Spleen (tissue), 7 donors: Measurements from ENCODE around the gene CCDC87.

Experiments
- POLR2A ChIP-seq, 3 donors: fragments of 450-650 bp; IDR thresholded peaks; one replicate each; pipeline ENCODE4 v1.5.1; 2017; ENCODE audit warnings: antibody characterized with exemption in 3 of 3, mild to moderate bottlenecking in 1 of 3
- TF ChIP-seq, protein P1 (sequence below), 11 experiments: fragments of 200-600 bp in 7 of 11; fragments of 450-650 bp in 4 of 11; sonication (generic) in 4 of 11; IDR thresholded peaks in 8 of 11; conservative IDR thresholded peaks in 3 of 11; 1 replicate in 7 of 11; 2 replicates in 4 of 11; pipeline versions ENCODE4 v1.4.0 to v1.8.0; 2016 to 2021; ENCODE audit warnings: antibody characterized with exemption in 11 of 11, inconsistent platforms in 4 of 11, mild to moderate bottlenecking in 1 of 11
- donor health status: DM: no; HTN: no; CAD: no; lungs with moderate emphysema.
- donor health status: DM: no; HTN: no; CAD: no.
- donor health status: DM: no; HTN: no; CAD: no.

DNA sequence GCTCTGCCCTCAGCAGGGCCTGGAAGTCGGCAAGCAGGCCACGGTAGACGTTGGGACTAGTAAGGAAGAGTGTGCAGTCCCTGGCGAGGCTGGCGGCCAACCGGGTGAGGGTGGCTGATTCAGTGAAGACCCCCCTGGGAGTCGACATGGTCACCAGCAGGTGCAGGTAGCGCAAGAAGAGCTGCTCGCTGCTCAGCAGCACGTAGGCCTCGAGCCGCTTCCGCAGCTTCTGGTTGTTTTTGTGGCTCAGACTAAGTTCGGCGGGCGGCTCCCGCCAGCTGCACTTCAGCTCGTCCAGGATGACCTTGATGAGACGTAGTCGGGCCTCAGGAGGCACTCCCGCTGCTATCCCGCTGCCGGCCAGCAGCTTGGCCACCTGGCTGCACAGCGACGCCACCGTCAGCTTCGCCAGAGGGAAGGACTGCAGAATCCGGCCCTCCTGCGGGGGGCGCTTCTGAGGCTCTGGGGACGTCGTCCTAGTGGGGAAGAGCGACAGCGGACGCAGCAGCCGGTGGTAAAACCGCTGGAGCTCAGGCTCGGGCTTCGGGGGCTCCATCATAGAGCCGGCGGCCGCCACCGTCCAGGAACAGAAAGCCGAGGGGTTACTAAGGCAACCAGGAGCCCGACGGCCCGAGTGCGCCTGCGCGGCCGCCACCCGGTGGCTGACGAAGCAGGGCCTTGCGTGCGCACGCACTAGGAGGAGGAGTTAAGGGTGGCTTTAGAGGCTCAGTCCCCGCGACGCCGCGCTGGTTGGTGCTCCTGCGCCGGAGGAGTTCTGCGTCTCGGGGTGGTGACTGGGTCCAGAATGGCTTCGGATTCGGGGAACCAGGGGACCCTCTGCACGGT lies at the start of gene CCDC87, which contains the start of gene CCS:
- TF ChIP-seq POLR2A (IDR thresholded peaks at IDR 0.05), result peak in 2 of 3 donors; percentile 72 to 92
- TF ChIP-seq, protein P1, sequence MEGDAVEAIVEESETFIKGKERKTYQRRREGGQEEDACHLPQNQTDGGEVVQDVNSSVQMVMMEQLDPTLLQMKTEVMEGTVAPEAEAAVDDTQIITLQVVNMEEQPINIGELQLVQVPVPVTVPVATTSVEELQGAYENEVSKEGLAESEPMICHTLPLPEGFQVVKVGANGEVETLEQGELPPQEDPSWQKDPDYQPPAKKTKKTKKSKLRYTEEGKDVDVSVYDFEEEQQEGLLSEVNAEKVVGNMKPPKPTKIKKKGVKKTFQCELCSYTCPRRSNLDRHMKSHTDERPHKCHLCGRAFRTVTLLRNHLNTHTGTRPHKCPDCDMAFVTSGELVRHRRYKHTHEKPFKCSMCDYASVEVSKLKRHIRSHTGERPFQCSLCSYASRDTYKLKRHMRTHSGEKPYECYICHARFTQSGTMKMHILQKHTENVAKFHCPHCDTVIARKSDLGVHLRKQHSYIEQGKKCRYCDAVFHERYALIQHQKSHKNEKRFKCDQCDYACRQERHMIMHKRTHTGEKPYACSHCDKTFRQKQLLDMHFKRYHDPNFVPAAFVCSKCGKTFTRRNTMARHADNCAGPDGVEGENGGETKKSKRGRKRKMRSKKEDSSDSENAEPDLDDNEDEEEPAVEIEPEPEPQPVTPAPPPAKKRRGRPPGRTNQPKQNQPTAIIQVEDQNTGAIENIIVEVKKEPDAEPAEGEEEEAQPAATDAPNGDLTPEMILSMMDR (IDR thresholded peaks at IDR 0.05 in 8 of 11, conservative IDR thresholded peaks at IDR 0.05 in 3 of 11), result peak; percentile 57 to 89 (median 68)
